HepG2 (cell line): ENCODE results near the gene CCDC178.

Source experiments
- ATF2 ChIP-seq: sonication (generic); formaldehyde crosslinking; IDR thresholded peaks from 2 replicates; pipeline ENCODE4 v1.4.0; 2020; ENCODE audit warnings: missing genetic modification reagents
- ELF4 ChIP-seq: sonication (generic); formaldehyde crosslinking; IDR thresholded peaks from 2 replicates; pipeline ENCODE4 v1.5.0; 2020; ENCODE audit warnings: missing genetic modification reagents, mild to moderate bottlenecking, moderate library complexity, borderline replicate concordance
- POLR2A ChIP-seq, 2 experiments: IDR thresholded peaks; 2 replicates each; pipeline ENCODE4 v1.6.1; 2011; ENCODE audit warnings: low read depth in 2 of 2, low read length in 2 of 2, mild to moderate bottlenecking in 1 of 2, moderate library complexity in 1 of 2; ENCODE audit not compliant: insufficient read depth in 1 of 2
- RAD21 ChIP-seq: fragments of 450-650 bp; formaldehyde crosslinking; IDR thresholded peaks from 2 replicates; pipeline ENCODE4 v1.5.0; 2020; ENCODE audit warnings: mild to moderate bottlenecking
- RFXANK ChIP-seq: IDR thresholded peaks from 2 replicates; pipeline ENCODE4 v1.6.1; 2016
- TF ChIP-seq, protein P1 (sequence below): sonication (generic); formaldehyde crosslinking; IDR thresholded peaks from 2 replicates; pipeline ENCODE4 v1.4.0; 2020; ENCODE audit warnings: missing genetic modification reagents, borderline replicate concordance

- TF ChIP-seq, protein P1, sequence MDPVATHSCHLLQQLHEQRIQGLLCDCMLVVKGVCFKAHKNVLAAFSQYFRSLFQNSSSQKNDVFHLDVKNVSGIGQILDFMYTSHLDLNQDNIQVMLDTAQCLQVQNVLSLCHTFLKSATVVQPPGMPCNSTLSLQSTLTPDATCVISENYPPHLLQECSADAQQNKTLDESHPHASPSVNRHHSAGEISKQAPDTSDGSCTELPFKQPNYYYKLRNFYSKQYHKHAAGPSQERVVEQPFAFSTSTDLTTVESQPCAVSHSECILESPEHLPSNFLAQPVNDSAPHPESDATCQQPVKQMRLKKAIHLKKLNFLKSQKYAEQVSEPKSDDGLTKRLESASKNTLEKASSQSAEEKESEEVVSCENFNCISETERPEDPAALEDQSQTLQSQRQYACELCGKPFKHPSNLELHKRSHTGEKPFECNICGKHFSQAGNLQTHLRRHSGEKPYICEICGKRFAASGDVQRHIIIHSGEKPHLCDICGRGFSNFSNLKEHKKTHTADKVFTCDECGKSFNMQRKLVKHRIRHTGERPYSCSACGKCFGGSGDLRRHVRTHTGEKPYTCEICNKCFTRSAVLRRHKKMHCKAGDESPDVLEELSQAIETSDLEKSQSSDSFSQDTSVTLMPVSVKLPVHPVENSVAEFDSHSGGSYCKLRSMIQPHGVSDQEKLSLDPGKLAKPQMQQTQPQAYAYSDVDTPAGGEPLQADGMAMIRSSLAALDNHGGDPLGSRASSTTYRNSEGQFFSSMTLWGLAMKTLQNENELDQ: no peak
- TF ChIP-seq RAD21 (CRISPR knock-in tag) (no peak), ATF2 (CRISPR knock-in tag) (no peak), ELF4 (no peak), POLR2A (IDR thresholded peaks at IDR 0.05; ENCODE audit: insufficient read depth in 1 of 2, low read depth in 2 of 2, low read length in 2 of 2) (no peak), RFXANK (CRISPR knock-in tag) (no peak)
Observed at GRCh38 chr18:33184958-33185357, 255.6 kb downstream of the CCDC178 start.
